Bronchial epithelial cell (primary cell): ENCODE measurements around the gene ATP2B2. TPM values are rescaled to one million over a fixed set of nuclear protein-coding genes. Genes with fewer than 3 reads are reported as not detected.

Experiments
- DNase-seq: peaks from one replicate; pipeline ENCODE4 v3.0.0-alpha.2; 2010; ENCODE audit warnings: low read depth
- FAIRE-seq: peaks from 2 replicates; lab custom pipeline; 2011; peaks lifted over from hg19 to GRCh38; lab: Jason Lieb, UNC
- H3K27me3 ChIP-seq: 2 replicates; pipeline ENCODE4 v1.5.1; 2011; ENCODE audit warnings: low read length; ENCODE audit not compliant: control insufficient read depth, insufficient read depth
- H3K36me3 ChIP-seq: 2 replicates; pipeline ENCODE4 v1.5.1; 2011; ENCODE audit warnings: low read length; ENCODE audit not compliant: control insufficient read depth, insufficient read depth
- H3K4me3 ChIP-seq: 2 replicates; pipeline ENCODE4 v1.5.1; 2011; ENCODE audit warnings: mild to moderate bottlenecking, low read depth, low read length, control low read depth
- CTCF ChIP-seq: IDR thresholded peaks from 2 replicates; pipeline ENCODE4 v1.5.1; 2011; ENCODE audit warnings: mild to moderate bottlenecking, moderate library complexity, low read length, control low read depth, inconsistent platforms; ENCODE audit not compliant: insufficient read depth, severe bottlenecking
- total RNA-seq: library from RNA; depleted of rRNA; stranded (reverse); fragments of >200 nt; gene quantifications from 2 replicates; pipeline ENCODE4 v1.2.1, GENCODE V29; 2014

ATP2B2 gene
- total RNA-seq, 1 donor from 2014 or later = not detected

- H3K27me3 ChIP-seq = no peaks in the 10 kb centered on the region
- no peak for TF ChIP-seq CTCF
- no peak overlapping the region for H3K4me3 ChIP-seq
- FAIRE-seq (no peak), DNase-seq (no peak)
- no peaks in the 10 kb centered on the region for H3K36me3 ChIP-seq
These were observed 154.9 kb downstream of the ATP2B2 start for GRCh38 chr3:10350324-10350985.

GRCh38 chr3:10349801-10350200, 155.6 kb downstream of the ATP2B2 start:
- no peak for TF ChIP-seq CTCF
- no peaks in the 10 kb centered on the region for H3K27me3 ChIP-seq
- FAIRE-seq = no peak

GRCh38 chr3:10348404-10348721, 157.0 kb downstream of the ATP2B2 start:
- FAIRE-seq (no peak), DNase-seq (no peak)
- Histone ChIP-seq H3K36me3 (no peaks in the 10 kb centered on the region), H3K4me3 (no peak overlapping the region), H3K27me3 (no peaks in the 10 kb centered on the region)
- no peak for TF ChIP-seq CTCF

More at GRCh38 chr3:10349801-10350200, 155.6 kb downstream of the ATP2B2 start:
- no peaks in the 10 kb centered on the region for H3K36me3 ChIP-seq
- no peak overlapping the region for H3K4me3 ChIP-seq
- no peak for DNase-seq

- DNase-seq = no peak
- H3K36me3 ChIP-seq = no peaks in the 10 kb centered on the region
- H3K27me3 ChIP-seq = no peaks in the 10 kb centered on the region
- no peak overlapping the region for H3K4me3 ChIP-seq
- TF ChIP-seq CTCF = no peak
- FAIRE-seq = no peak
These were observed 157.6 kb downstream of the ATP2B2 start for GRCh38 chr3:10347648-10348403.

- TF ChIP-seq CTCF = no peak
- peaks cover 2% of the 10 kb centered on the region for H3K27me3 ChIP-seq
- FAIRE-seq = no peak
These were observed 159.5 kb downstream of the ATP2B2 start for GRCh38 chr3:10345911-10346310.

More at GRCh38 chr3:10345911-10346310, 159.5 kb downstream of the ATP2B2 start:
- no peak for DNase-seq
- Histone ChIP-seq H3K36me3 (no peaks in the 10 kb centered on the region), H3K4me3 (no peak overlapping the region)
